A549 (cell line): ENCODE measurements around the gene TRAF3. TPM values are rescaled to one million over a fixed set of nuclear protein-coding genes. Genes with fewer than 3 reads are reported as not detected.

Experiments
- ATAC-seq, 2 experiments: fragments of 200-7000 bp in 1 of 2; fragments of >200 bp in 1 of 2; cut with Nextera tagmentation in 1 of 2; cut with Tn5 transposase in 1 of 2; 3 replicates each; pipeline versions ENCODE4 v1.8.0 to v1.9.1; 2018 to 2020; ENCODE audit warnings: mild to moderate bottlenecking in 1 of 2, moderate library complexity in 1 of 2
- CTCF ChIA-PET: fragments of 300-600 bp; sonication (Branson Sonifier 250); formaldehyde crosslinking; extraction: SDS; loops from one replicate; lab custom pipeline; 2021; ENCODE audit warnings: antibody characterized with exemption, inconsistent platforms; lab: Yijun Ruan, JAX
- POLR2A ChIA-PET: fragments of 350-600 bp; formaldehyde crosslinking; extraction: SDS; loops from one replicate; lab custom pipeline; 2021; ENCODE audit warnings: antibody characterized with exemption, inconsistent platforms; lab: Yijun Ruan, JAX
- DNase-seq, 2 experiments: peaks; one replicate each; pipeline versions ENCODE4 v3.0.0 to v3.0.0-alpha.2; 2011 to 2016; ENCODE audit warnings: low read depth in 1 of 2, low spot score in 1 of 2
- FAIRE-seq: peaks from 2 replicates; lab custom pipeline; 2011; peaks lifted over from hg19 to GRCh38; lab: Jason Lieb, UNC
- H3K27ac ChIP-seq, 2 experiments: fragments of >200 bp; sonication (Bioruptor Twin); formaldehyde crosslinking; 3 replicates each; pipeline ENCODE4 v1.5.1; 2016 to 2017
- H3K4me1 ChIP-seq: fragments of >200 bp; sonication (Bioruptor Twin); formaldehyde crosslinking; 3 replicates; pipeline ENCODE4 v1.6.1; 2016
- H3K4me2 ChIP-seq: fragments of >200 bp; sonication (Bioruptor Twin); formaldehyde crosslinking; 3 replicates; pipeline ENCODE4 v1.6.1; 2016
- H3K4me3 ChIP-seq: fragments of >200 bp; sonication (Bioruptor Twin); formaldehyde crosslinking; 3 replicates; pipeline ENCODE4 v1.5.1; 2016
- H3K9me3 ChIP-seq: fragments of >200 bp; sonication (Bioruptor Twin); formaldehyde crosslinking; 3 replicates; pipeline ENCODE4 v1.6.1; 2016
- BHLHE40 ChIP-seq: IDR thresholded peaks from 2 replicates; pipeline ENCODE4 v1.6.1; 2012; ENCODE audit warnings: low read depth, low read length, inconsistent platforms
- CBX2 ChIP-seq: fragments of 200-600 bp; sonication (generic); IDR thresholded peaks from 2 replicates; pipeline ENCODE4 v1.6.1; 2016; ENCODE audit warnings: low read depth, mild to moderate bottlenecking, borderline replicate concordance
- CEBPB ChIP-seq, 2 experiments: fragments of >200 bp in 1 of 2; sonication (Bioruptor Twin) in 1 of 2; formaldehyde crosslinking in 1 of 2; IDR thresholded peaks; 2 replicates each; pipeline ENCODE4 v1.6.1; 2012 to 2016
- CHD2 ChIP-seq: fragments of 150-350 bp; IDR thresholded peaks from 2 replicates; pipeline ENCODE4 v1.6.1; 2014; ENCODE audit warnings: low read length; ENCODE audit not compliant: partially characterized antibody
- CHD4 ChIP-seq: fragments of 200-600 bp; sonication (generic); IDR thresholded peaks from 2 replicates; pipeline ENCODE4 v1.6.1; 2016; ENCODE audit warnings: antibody characterized with exemption, mild to moderate bottlenecking, borderline replicate concordance
- FOSB ChIP-seq: fragments of 250-450 bp; sonication (Bioruptor Pico); IDR thresholded peaks from 2 replicates; pipeline ENCODE4 v1.5.0; 2020; ENCODE audit warnings: mild to moderate bottlenecking, moderate library complexity
- KDM5A ChIP-seq: fragments of 200-600 bp; sonication (generic); IDR thresholded peaks from 2 replicates; pipeline ENCODE4 v1.6.1; 2016; ENCODE audit warnings: antibody characterized with exemption, mild to moderate bottlenecking
- MAFK ChIP-seq: fragments of 450-650 bp; IDR thresholded peaks from 2 replicates; pipeline ENCODE4 v1.6.1; 2014; ENCODE audit not compliant: partially characterized antibody
- NFE2L2 ChIP-seq: fragments of 150-350 bp; conservative IDR thresholded peaks from 2 replicates; pipeline ENCODE4 v1.6.1; 2014; ENCODE audit warnings: low read length
- NPAS2 ChIP-seq: fragments of 250-450 bp; sonication (Bioruptor Pico); IDR thresholded peaks from 2 replicates; pipeline ENCODE4 v1.8.0; 2022; ENCODE audit warnings: mild to moderate bottlenecking, moderate library complexity, borderline replicate concordance
- NR3C1 ChIP-seq: fragments of >200 bp; sonication (Bioruptor Twin); formaldehyde crosslinking; IDR thresholded peaks from 3 replicates; pipeline ENCODE4 v1.6.1; 2017
- RARB ChIP-seq: fragments of 250-450 bp; sonication (Bioruptor Pico); IDR thresholded peaks from 2 replicates; pipeline ENCODE4 v1.8.0; 2021; ENCODE audit warnings: mild to moderate bottlenecking, moderate library complexity
- RNF2 ChIP-seq: fragments of 200-600 bp; sonication (generic); IDR thresholded peaks from 2 replicates; pipeline ENCODE4 v1.6.1; 2016; ENCODE audit warnings: low read depth, mild to moderate bottlenecking, antibody characterized with exemption, moderate library complexity, borderline replicate concordance
- SMC3 ChIP-seq: fragments of >200 bp; sonication (Bioruptor Twin); formaldehyde crosslinking; IDR thresholded peaks from 3 replicates; pipeline ENCODE4 v1.6.1; 2018; ENCODE audit warnings: inconsistent platforms
- ZC3H11A ChIP-seq: fragments of 450-650 bp; IDR thresholded peaks from 2 replicates; pipeline ENCODE4 v1.6.1; 2014; ENCODE audit warnings: antibody characterized with exemption, mild to moderate bottlenecking
- ZSCAN20 ChIP-seq: fragments of 250-450 bp; sonication (Bioruptor Pico); IDR thresholded peaks from 2 replicates; pipeline ENCODE4 v1.8.0; 2022; ENCODE audit warnings: mild to moderate bottlenecking, moderate library complexity
- WGBS: methylation state at CpG from one replicate; pipeline ENCODE4 v1.1.6; 2017; ENCODE audit errors: missing lambda C conversion rate; 5-methylcytosine and 5-hydroxymethylcytosine counted together
- polyA plus RNA-seq, 4 experiments: library from polyadenylated mRNA; depleted of rRNA in 3 of 4; stranded (reverse); fragments of >200 nt; fragmentation: RNase III in 1 of 4; extraction: RNeasy Plus Mini Kit Qiagen cat#74134 plus additional on column Dnase treatment in 1 of 4; gene quantifications; 2 replicates in 3 of 4; 3 replicates in 1 of 4; pipeline ENCODE4 v1.2.3, GENCODE V29; 2011 to 2017
- TF ChIP-seq, protein P1 (sequence below): fragments of >200 bp; sonication (Bioruptor Twin); formaldehyde crosslinking; IDR thresholded peaks from 3 replicates; pipeline ENCODE4 v1.6.1; 2016
- TF ChIP-seq, protein P2 (sequence below): fragments of 150-350 bp; IDR thresholded peaks from 2 replicates; pipeline ENCODE4 v1.6.1; 2014; ENCODE audit warnings: low read depth, mild to moderate bottlenecking, low read length
- TF ChIP-seq, protein P3 (sequence below): fragments of 450-650 bp; IDR thresholded peaks from 2 replicates; pipeline ENCODE4 v1.6.1; 2014; ENCODE audit warnings: antibody characterized with exemption
- TF ChIP-seq, protein P4 (sequence below): fragments of 200-600 bp; sonication (generic); IDR thresholded peaks from 2 replicates; pipeline ENCODE4 v1.6.1; 2016; ENCODE audit warnings: antibody characterized with exemption, mild to moderate bottlenecking, moderate library complexity
- TF ChIP-seq, protein P5 (sequence below): fragments of 250-450 bp; sonication (Bioruptor Pico); IDR thresholded peaks from 2 replicates; pipeline ENCODE4 v1.5.0; 2020; ENCODE audit warnings: low read depth, mild to moderate bottlenecking, moderate library complexity

The TRAF3 gene
- polyA plus RNA-seq, 2 of the 4 experiments (the other 2 are of a cell fraction) = 20.2 to 25.5 TPM

DNA sequence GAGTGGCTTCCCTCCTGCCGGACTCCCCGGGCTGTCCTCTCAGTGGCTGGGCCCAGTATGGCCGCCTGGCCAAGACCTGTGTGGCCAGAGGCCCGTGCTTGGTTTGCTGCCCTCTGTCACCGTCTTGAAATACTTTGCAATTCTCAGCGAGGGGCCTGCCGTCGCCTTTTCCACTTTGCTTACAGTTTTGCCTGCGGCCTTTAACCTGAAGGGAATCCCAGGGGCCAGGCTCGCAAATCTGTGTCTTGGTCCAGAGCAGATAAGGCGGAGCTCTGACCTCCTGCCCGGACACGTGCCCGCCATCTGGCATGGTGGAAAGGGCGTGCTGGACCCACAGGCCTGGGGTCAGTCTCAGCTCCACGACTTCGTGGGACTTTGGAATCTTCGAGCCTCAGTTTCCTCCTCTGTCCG is 134.3 kb downstream of the TRAF3 start:
- TF ChIP-seq, protein P1, sequence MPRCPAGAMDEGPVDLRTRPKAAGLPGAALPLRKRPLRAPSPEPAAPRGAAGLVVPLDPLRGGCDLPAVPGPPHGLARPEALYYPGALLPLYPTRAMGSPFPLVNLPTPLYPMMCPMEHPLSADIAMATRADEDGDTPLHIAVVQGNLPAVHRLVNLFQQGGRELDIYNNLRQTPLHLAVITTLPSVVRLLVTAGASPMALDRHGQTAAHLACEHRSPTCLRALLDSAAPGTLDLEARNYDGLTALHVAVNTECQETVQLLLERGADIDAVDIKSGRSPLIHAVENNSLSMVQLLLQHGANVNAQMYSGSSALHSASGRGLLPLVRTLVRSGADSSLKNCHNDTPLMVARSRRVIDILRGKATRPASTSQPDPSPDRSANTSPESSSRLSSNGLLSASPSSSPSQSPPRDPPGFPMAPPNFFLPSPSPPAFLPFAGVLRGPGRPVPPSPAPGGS = no peak
- TF ChIP-seq, protein P2, sequence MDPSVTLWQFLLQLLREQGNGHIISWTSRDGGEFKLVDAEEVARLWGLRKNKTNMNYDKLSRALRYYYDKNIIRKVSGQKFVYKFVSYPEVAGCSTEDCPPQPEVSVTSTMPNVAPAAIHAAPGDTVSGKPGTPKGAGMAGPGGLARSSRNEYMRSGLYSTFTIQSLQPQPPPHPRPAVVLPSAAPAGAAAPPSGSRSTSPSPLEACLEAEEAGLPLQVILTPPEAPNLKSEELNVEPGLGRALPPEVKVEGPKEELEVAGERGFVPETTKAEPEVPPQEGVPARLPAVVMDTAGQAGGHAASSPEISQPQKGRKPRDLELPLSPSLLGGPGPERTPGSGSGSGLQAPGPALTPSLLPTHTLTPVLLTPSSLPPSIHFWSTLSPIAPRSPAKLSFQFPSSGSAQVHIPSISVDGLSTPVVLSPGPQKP = no peak
- no peak for TF ChIP-seq NFE2L2
- TF ChIP-seq NR3C1 = no peak
- TF ChIP-seq CEBPB (IDR thresholded peaks at IDR 0.05) = no peak
- no peak for TF ChIP-seq ZC3H11A
- TF ChIP-seq BHLHE40 = no peak
- TF ChIP-seq ZSCAN20 (CRISPR knock-in tag) = no peak
- Histone ChIP-seq H3K4me3 (no peak overlapping the region), H3K4me1 (no peaks in the 10 kb centered on the region), H3K9me3 (no peaks in the 10 kb centered on the region), H3K27ac (no peak overlapping the region), H3K4me2 (no peak overlapping the region)
- DNase-seq (no peak), FAIRE-seq (no peak), ATAC-seq (no peak)
- WGBS = 93% methylated on average over 18 of the region's 19 CpGs
- ChIA-PET POLR2A (no interaction called here), CTCF (interaction anchor here (0.6 kb wide), 1 partner anchor 65 kb away, joined by 3 read pairs; no protein-coding TSS in a partner anchor)

DNA sequence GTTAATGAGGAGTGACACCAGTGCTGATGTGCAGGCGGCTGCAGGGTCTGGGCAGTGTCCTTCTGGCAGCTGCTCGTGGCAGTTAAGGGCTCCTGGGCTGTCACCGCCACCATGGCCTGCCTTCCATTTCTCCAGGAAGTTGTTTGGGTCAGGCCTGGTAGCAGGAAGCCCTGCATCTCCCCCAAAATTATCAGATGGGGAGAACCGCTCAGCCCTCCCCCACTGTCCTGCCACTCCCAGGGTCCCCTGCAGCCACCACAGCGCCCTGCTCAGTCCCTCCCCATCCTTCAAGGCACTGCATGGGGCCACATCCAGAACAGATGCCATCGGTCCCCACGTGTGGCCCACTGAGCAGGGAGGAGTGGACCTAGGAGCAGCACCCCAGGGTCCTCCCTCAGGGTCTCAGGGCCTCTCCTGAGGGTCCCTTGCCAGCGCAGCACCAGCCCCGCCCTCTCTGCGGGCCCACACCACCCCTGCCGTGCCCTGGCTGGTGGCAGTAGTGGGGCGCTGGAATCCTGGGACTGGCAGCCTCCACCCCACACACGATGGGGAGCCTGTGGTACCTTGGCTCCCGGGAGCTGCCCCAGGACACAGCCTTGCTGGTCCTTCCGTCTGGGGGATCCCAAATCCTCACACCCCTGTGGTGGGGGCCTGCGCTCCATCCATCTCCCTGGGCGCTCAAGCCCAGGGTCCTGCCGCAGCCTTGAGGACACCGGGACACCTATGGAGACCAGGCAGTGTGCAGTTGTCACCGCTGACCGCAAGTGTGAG is 134.9 kb downstream of the TRAF3 start:
- 96% methylated on average over 12 of the region's 21 CpGs for WGBS
- Histone ChIP-seq H3K4me2 (no peak overlapping the region), H3K4me1 (no peaks in the 10 kb centered on the region)
- CTCF ChIA-PET = interaction anchor here (0.6 to 1.0 kb wide), 2 partner anchors 10 to 66 kb away, joined by 3 read pairs; partner anchors contain the start of gene AMN
- no peak for TF ChIP-seq RNF2
- TF ChIP-seq, all 56 proteins: peak for 0
- no peaks in the 10 kb centered on the region for H3K9me3 ChIP-seq
- no peak overlapping the region for H3K4me3 ChIP-seq
- FAIRE-seq = no peak
- DNase-seq = no peak
- POLR2A ChIA-PET = no interaction called here
- ATAC-seq = no peak
- no peak overlapping the region for H3K27ac ChIP-seq

DNA sequence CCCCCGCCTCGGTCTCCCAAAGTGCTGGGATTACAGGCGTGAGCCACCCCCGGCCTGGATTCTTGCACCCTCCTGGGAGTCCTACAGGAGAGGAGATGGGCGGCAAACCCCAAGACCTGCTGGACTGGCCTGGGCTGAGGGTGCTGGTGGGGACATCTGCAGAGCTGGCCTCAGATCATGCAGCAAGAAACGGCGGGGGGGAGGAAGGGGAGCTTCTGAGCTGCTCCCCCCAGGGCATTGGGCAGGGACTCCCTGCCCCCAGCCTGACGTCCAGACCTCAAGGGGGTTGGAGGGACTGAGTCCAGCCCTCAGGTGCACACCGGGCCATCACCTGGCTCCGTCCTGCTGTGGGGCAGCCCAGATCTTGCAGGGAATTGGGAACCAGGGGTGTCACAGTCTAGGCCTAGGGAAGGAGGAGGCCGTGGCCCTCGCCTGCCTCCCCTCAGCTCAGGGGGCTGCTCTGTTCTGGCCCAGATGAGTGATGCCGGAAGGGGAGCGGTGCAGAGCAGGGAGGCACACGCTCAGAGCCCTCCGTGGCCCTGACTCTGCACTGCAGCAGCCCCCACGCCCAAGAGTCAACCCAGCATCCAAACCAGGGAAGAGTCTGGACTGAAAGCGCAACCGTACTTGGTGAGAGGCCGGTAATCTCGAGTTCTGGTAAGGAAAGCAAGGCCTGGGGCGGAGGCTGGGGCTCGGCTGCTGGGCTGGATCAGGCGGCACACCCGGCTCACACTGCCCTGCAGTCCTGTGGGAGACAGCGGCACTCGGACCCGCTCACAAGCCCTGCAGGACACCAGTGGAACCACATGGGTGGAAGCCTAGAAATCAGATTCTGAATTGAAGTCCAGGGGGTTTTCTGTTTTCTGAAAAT is 136.3 kb downstream of the TRAF3 start:
- FAIRE-seq (no peak), DNase-seq (peak in 1 of 2 experiments; percentile 43), ATAC-seq (no peak)
- WGBS = 92% methylated on average over 21 of the region's 28 CpGs
- ChIA-PET CTCF (interaction anchor here (0.9 to 1.0 kb wide), 2 partner anchors 8 to 11 kb away, joined by 3 read pairs; partner anchors contain the start of gene AMN), POLR2A (no interaction called here)
- H3K4me2 ChIP-seq = no peak overlapping the region
- no peak overlapping the region for H3K4me3 ChIP-seq
- H3K9me3 ChIP-seq = no peaks in the 10 kb centered on the region
- no peaks in the 10 kb centered on the region for H3K4me1 ChIP-seq
- no peak overlapping the region for H3K27ac ChIP-seq
- TF ChIP-seq CHD2 (no peak), CBX2 (no peak), KDM5A (no peak), MAFK (no peak), CHD4 (no peak), FOSB (no peak), NPAS2 (CRISPR knock-in tag) (no peak), RARB (CRISPR knock-in tag) (no peak), SMC3 (no peak)
- TF ChIP-seq, protein P3, sequence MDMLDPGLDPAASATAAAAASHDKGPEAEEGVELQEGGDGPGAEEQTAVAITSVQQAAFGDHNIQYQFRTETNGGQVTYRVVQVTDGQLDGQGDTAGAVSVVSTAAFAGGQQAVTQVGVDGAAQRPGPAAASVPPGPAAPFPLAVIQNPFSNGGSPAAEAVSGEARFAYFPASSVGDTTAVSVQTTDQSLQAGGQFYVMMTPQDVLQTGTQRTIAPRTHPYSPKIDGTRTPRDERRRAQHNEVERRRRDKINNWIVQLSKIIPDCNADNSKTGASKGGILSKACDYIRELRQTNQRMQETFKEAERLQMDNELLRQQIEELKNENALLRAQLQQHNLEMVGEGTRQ = no peak
- TF ChIP-seq, protein P4, sequence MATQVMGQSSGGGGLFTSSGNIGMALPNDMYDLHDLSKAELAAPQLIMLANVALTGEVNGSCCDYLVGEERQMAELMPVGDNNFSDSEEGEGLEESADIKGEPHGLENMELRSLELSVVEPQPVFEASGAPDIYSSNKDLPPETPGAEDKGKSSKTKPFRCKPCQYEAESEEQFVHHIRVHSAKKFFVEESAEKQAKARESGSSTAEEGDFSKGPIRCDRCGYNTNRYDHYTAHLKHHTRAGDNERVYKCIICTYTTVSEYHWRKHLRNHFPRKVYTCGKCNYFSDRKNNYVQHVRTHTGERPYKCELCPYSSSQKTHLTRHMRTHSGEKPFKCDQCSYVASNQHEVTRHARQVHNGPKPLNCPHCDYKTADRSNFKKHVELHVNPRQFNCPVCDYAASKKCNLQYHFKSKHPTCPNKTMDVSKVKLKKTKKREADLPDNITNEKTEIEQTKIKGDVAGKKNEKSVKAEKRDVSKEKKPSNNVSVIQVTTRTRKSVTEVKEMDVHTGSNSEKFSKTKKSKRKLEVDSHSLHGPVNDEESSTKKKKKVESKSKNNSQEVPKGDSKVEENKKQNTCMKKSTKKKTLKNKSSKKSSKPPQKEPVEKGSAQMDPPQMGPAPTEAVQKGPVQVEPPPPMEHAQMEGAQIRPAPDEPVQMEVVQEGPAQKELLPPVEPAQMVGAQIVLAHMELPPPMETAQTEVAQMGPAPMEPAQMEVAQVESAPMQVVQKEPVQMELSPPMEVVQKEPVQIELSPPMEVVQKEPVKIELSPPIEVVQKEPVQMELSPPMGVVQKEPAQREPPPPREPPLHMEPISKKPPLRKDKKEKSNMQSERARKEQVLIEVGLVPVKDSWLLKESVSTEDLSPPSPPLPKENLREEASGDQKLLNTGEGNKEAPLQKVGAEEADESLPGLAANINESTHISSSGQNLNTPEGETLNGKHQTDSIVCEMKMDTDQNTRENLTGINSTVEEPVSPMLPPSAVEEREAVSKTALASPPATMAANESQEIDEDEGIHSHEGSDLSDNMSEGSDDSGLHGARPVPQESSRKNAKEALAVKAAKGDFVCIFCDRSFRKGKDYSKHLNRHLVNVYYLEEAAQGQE = no peak
- TF ChIP-seq, protein P2 = no peak
- TF ChIP-seq, protein P5, sequence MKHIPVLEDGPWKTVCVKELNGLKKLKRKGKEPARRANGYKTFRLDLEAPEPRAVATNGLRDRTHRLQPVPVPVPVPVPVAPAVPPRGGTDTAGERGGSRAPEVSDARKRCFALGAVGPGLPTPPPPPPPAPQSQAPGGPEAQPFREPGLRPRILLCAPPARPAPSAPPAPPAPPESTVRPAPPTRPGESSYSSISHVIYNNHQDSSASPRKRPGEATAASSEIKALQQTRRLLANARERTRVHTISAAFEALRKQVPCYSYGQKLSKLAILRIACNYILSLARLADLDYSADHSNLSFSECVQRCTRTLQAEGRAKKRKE (CRISPR knock-in tag) = no peak
